Parathyroid adenoma (tissue), 2 donors: ENCODE results near the gene PCDHA5.
"Not testable (repeated sequence)": the region's sequence is repeated elsewhere in the genome, so short reads cannot be mapped to it uniquely, and the experiment has no call there.

Source experiments
- H2AFZ ChIP-seq: fragments of 300-600 bp; sonication (generic); one replicate; pipeline ENCODE4 v1.7.0; 2017; ENCODE audit warnings: antibody characterized with exemption, mild to moderate bottlenecking
- H3K27ac ChIP-seq: fragments of 300-600 bp; sonication (generic); one replicate; pipeline ENCODE4 v1.7.0; 2017
- H3K27me3 ChIP-seq: fragments of 300-600 bp; sonication (generic); one replicate; pipeline ENCODE4 v1.7.0; 2017; ENCODE audit warnings: low read length; ENCODE audit not compliant: control insufficient read depth, insufficient read depth
- H3K36me3 ChIP-seq: fragments of 300-600 bp; sonication (generic); one replicate; pipeline ENCODE4 v1.7.0; 2017; ENCODE audit warnings: low read length; ENCODE audit not compliant: control insufficient read depth, insufficient read depth
- H3K4me1 ChIP-seq: fragments of 300-600 bp; sonication (generic); one replicate; pipeline ENCODE4 v1.7.0; 2017; ENCODE audit warnings: control low read depth
- H3K4me2 ChIP-seq: fragments of 300-600 bp; sonication (generic); one replicate; pipeline ENCODE4 v1.7.0; 2017; ENCODE audit warnings: low read length
- H3K4me3 ChIP-seq: fragments of 300-600 bp; sonication (generic); one replicate; pipeline ENCODE4 v1.7.0; 2017; ENCODE audit warnings: low read depth, low read length
- H3K79me2 ChIP-seq: fragments of 300-600 bp; sonication (generic); one replicate; pipeline ENCODE4 v1.7.0; 2017; ENCODE audit warnings: control low read depth
- H3K9ac ChIP-seq: fragments of 300-600 bp; sonication (generic); one replicate; pipeline ENCODE4 v1.7.0; 2017; ENCODE audit warnings: mild to moderate bottlenecking
- H3K9me3 ChIP-seq: fragments of 300-600 bp; sonication (generic); one replicate; pipeline ENCODE4 v1.7.0; 2017; ENCODE audit warnings: low read length; ENCODE audit not compliant: control insufficient read depth
- TF ChIP-seq, protein P1 (sequence below): fragments of 300-600 bp; sonication (generic); IDR thresholded peaks from one replicate; pipeline ENCODE4 v1.7.0; 2017; ENCODE audit warnings: antibody characterized with exemption, mild to moderate bottlenecking
- donor health status: primary hyperparathyroidism.

Gene PCDHA5

DNA sequence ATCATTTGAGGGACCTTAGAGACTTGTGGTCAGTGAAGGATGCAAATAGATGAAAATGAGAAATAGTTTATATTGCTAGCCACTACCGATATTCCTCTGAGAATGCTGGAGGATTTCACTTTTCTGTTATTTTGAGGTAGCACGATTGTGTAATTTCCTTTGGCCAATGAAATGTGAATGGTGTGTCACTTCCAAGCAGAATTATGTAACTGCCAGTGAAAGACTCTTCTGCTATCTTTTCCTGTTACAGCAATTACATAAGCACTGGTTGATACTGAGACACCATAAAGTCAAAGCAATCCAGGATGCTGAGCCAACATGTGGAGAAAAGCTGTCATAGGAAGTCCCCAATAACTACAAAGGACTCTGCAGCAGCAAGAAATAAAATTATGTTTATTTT, 30.3 kb upstream of the PCDHA5 start:
- H3K4me3 ChIP-seq: no peak overlapping the region

DNA sequence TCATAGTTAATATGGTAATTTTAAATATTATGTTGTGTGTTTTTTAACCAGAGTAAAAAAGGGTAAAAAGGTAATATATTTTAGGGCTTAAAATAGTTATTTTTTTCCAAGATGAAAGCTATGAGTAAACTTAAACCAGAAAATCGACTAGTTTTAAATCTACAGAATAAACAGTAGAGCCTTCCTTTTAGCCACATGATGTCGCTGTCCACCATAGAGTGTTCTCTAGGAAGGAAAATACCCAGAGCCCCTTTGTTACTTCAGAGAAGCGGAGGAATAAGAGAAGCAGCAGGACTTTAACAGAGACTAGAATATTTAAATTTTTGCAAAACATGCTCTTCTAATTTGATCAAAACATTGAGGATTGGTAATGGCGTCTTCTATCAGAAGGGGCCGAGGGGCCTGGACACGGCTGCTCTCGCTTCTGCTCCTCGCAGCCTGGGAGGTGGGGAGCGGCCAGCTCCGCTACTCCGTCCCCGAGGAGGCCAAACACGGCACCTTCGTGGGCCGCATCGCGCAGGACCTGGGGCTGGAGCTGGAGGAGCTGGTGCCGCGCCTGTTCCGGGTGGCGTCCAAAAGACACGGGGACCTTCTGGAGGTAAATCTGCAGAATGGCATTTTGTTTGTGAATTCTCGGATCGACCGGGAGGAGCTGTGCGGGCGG, 26.7 kb upstream of the PCDHA5 start, which contains the start of gene PCDHA2:
Gene PCDHA2 (plus strand): TSS at position 258 of the 664 bp plus-strand sequence.
- H3K9me3 ChIP-seq: peaks cover 2% of the 10 kb centered on the region
- no peak within 1 kb of the TSS for H3K9ac ChIP-seq
- H3K27me3 ChIP-seq: no peaks in the 10 kb centered on the region
- TF ChIP-seq, protein P1, sequence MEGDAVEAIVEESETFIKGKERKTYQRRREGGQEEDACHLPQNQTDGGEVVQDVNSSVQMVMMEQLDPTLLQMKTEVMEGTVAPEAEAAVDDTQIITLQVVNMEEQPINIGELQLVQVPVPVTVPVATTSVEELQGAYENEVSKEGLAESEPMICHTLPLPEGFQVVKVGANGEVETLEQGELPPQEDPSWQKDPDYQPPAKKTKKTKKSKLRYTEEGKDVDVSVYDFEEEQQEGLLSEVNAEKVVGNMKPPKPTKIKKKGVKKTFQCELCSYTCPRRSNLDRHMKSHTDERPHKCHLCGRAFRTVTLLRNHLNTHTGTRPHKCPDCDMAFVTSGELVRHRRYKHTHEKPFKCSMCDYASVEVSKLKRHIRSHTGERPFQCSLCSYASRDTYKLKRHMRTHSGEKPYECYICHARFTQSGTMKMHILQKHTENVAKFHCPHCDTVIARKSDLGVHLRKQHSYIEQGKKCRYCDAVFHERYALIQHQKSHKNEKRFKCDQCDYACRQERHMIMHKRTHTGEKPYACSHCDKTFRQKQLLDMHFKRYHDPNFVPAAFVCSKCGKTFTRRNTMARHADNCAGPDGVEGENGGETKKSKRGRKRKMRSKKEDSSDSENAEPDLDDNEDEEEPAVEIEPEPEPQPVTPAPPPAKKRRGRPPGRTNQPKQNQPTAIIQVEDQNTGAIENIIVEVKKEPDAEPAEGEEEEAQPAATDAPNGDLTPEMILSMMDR: no peak
- H3K36me3 ChIP-seq: peaks cover 4% of the 10 kb centered on the region
- no peak within 1 kb of the TSS for H2AFZ ChIP-seq
- no peaks in the 10 kb centered on the region for H3K4me1 ChIP-seq
- no peaks in the 10 kb centered on the region for H3K79me2 ChIP-seq
- H3K4me2 ChIP-seq: no peak within 1 kb of the TSS
- H3K27ac ChIP-seq: no peak within 1 kb of the TSS
- no peak within 1 kb of the TSS for H3K4me3 ChIP-seq

More for the DNA sequence above, 30.3 kb upstream of the PCDHA5 start:
- no peaks in the 10 kb centered on the region for H3K27me3 ChIP-seq
- H3K9ac ChIP-seq: no peak overlapping the region
- peaks cover 8% of the 10 kb centered on the region for H3K9me3 ChIP-seq
- H3K36me3 ChIP-seq: peaks cover 5% of the 10 kb centered on the region
- no peaks in the 10 kb centered on the region for H3K4me1 ChIP-seq
- H2AFZ ChIP-seq: no peak overlapping the region
- TF ChIP-seq, protein P1: no peak
- H3K4me2 ChIP-seq: no peak overlapping the region
- H3K27ac ChIP-seq: no peak overlapping the region
- no peaks in the 10 kb centered on the region for H3K79me2 ChIP-seq

DNA sequence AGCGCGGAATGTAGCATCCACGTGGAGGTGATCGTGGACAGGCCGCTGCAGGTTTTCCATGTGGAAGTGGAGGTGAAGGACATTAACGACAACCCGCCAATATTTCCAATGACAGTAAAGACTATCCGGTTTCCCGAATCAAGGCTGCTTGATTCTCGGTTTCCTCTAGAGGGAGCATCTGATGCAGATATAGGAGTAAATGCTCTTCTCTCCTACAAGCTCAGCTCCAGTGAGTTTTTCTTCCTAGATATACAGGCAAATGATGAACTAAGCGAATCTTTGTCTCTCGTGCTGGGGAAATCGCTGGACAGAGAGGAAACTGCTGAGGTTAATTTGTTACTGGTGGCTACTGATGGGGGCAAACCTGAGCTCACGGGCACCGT, 26.2 kb upstream of the PCDHA5 start:
- Histone ChIP-seq H3K4me1 (no peaks in the 10 kb centered on the region), H3K4me3 (no peak overlapping the region), H3K27me3 (no peaks in the 10 kb centered on the region), H3K79me2 (no peaks in the 10 kb centered on the region), H3K9me3 (peaks cover 4% of the 10 kb centered on the region), H3K4me2 (no peak overlapping the region), H2AFZ (no peak overlapping the region), H3K9ac (no peak overlapping the region), H3K27ac (no peak overlapping the region), H3K36me3 (peaks cover 4% of the 10 kb centered on the region)
- TF ChIP-seq, protein P1: no peak

DNA sequence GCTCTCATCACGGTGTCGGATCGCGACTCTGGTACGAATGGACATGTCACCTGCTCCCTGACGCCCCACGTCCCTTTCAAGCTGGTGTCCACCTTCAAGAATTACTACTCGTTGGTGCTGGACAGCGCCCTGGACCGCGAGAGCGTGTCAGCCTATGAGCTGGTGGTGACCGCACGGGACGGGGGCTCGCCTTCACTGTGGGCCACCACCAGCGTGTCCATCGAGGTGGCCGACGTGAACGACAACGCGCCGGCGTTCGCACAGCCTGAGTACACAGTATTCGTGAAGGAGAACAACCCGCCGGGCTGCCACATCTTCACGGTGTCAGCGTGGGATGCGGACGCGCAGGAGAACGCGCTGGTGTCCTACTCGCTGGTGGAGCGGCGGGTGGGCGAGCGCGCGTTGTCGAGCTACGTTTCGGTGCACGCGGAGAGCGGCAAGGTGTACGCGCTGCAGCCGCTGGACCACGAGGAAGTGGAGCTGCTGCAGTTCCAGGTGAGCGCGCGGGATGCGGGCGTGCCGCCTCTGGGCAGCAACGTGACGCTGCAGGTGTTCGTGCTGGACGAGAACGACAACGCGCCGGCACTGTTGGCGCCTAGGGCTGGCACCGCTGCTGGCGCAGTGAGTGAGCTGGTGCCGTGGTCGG, 25.2 kb upstream of the PCDHA5 start:
- not testable (repeated sequence) for H3K4me1 ChIP-seq, H3K4me3 ChIP-seq, H3K27ac ChIP-seq, H2AFZ ChIP-seq, H3K27me3 ChIP-seq, H3K4me2 ChIP-seq, H3K36me3 ChIP-seq, H3K9me3 ChIP-seq, H3K79me2 ChIP-seq, H3K9ac ChIP-seq

DNA sequence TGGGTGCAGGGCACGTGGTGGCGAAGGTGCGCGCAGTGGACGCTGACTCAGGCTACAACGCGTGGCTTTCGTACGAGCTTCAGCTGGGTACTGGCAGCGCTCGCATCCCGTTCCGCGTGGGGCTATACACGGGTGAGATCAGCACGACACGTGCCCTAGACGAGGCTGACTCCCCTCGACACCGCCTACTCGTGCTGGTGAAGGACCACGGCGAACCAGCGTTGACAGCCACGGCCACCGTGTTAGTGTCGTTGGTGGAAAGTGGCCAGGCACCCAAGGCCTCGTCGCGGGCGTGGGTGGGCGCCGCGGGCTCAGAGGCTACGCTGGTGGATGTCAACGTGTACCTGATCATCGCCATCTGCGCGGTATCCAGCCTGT, 24.7 kb upstream of the PCDHA5 start:
- Histone ChIP-seq H3K4me2 (no peak overlapping the region), H3K9ac (no peak overlapping the region), H3K27ac (no peak overlapping the region), H3K4me1 (no peaks in the 10 kb centered on the region), H2AFZ (no peak overlapping the region), H3K27me3 (no peaks in the 10 kb centered on the region), H3K4me3 (no peak overlapping the region), H3K79me2 (no peaks in the 10 kb centered on the region), H3K9me3 (peaks cover 4% of the 10 kb centered on the region), H3K36me3 (peaks cover 4% of the 10 kb centered on the region)
- TF ChIP-seq, protein P1: no peak
